Activated naive CD4-positive, alpha-beta T cell treated with anti-CD3 and anti-CD28 coated beads, Interleukin-2, amount 50 U/mL, for 24 hours (primary cell): ENCODE measurements around the gene GRAMD1C.

Experiments used
- H3K27ac Mint-ChIP-seq: one replicate; pipeline ENCODE4 v1.8.0; 2021; ENCODE audit warnings: mild to moderate bottlenecking, mixed read lengths
- H3K27me3 Mint-ChIP-seq: one replicate; pipeline ENCODE4 v1.8.0; 2021; ENCODE audit warnings: mixed read lengths
- H3K36me3 Mint-ChIP-seq: one replicate; pipeline ENCODE4 v1.8.0; 2021; ENCODE audit warnings: mixed read lengths
- H3K4me1 Mint-ChIP-seq: one replicate; pipeline ENCODE4 v1.8.0; 2021; ENCODE audit warnings: mixed read lengths
- H3K4me3 Mint-ChIP-seq: one replicate; pipeline ENCODE4 v1.8.0; 2021; ENCODE audit warnings: mild to moderate bottlenecking, mixed read lengths
- H3K9me3 Mint-ChIP-seq: one replicate; pipeline ENCODE4 v1.8.0; 2021; ENCODE audit warnings: mixed read lengths

The GRAMD1C gene

GRCh38 chr3:113966172-113966571 is 127.6 kb downstream of the GRAMD1C start:
- no peak overlapping the region for H3K4me3 Mint-ChIP-seq
- H3K9me3 Mint-ChIP-seq, result no peaks in the 10 kb centered on the region
- H3K27me3 Mint-ChIP-seq, result no peaks in the 10 kb centered on the region
- H3K4me1 Mint-ChIP-seq, result no peaks in the 10 kb centered on the region
- no peaks in the 10 kb centered on the region for H3K36me3 Mint-ChIP-seq
- H3K27ac Mint-ChIP-seq, result no peak overlapping the region

GRCh38 chr3:113968986-113969385 is 130.4 kb downstream of the GRAMD1C start:
- Mint-ChIP-seq H3K4me3 (no peak overlapping the region), H3K27ac (no peak overlapping the region), H3K4me1 (no peaks in the 10 kb centered on the region), H3K36me3 (peaks cover 19% of the 10 kb centered on the region), H3K9me3 (peaks cover 27% of the 10 kb centered on the region), H3K27me3 (no peaks in the 10 kb centered on the region)

GRCh38 chr3:113977822-113978221 is 139.2 kb downstream of the GRAMD1C start:
- peaks cover 18% of the 10 kb centered on the region for H3K9me3 Mint-ChIP-seq
- no peak overlapping the region for H3K4me3 Mint-ChIP-seq
- no peaks in the 10 kb centered on the region for H3K4me1 Mint-ChIP-seq
- peaks cover 41% of the 10 kb centered on the region for H3K36me3 Mint-ChIP-seq
- H3K27ac Mint-ChIP-seq, result no peak overlapping the region
- H3K27me3 Mint-ChIP-seq, result no peaks in the 10 kb centered on the region

GRCh38 chr3:113979916-113980315 is 141.3 kb downstream of the GRAMD1C start:
- peaks cover under 1% of the 10 kb centered on the region for H3K9me3 Mint-ChIP-seq
- peaks cover 34% of the 10 kb centered on the region for H3K36me3 Mint-ChIP-seq
- no peak overlapping the region for H3K4me3 Mint-ChIP-seq
- H3K27ac Mint-ChIP-seq, result no peak overlapping the region
- H3K4me1 Mint-ChIP-seq, result no peaks in the 10 kb centered on the region
- H3K27me3 Mint-ChIP-seq, result no peaks in the 10 kb centered on the region

- Mint-ChIP-seq H3K9me3 (no peaks in the 10 kb centered on the region), H3K4me3 (no peak overlapping the region), H3K27me3 (no peaks in the 10 kb centered on the region), H3K36me3 (peaks cover 31% of the 10 kb centered on the region), H3K4me1 (no peaks in the 10 kb centered on the region), H3K27ac (no peak overlapping the region)
These were observed 143.2 kb downstream of the GRAMD1C start for GRCh38 chr3:113981803-113982202.

GRCh38 chr3:113983544-113983943 is 145.0 kb downstream of the GRAMD1C start:
- H3K4me1 Mint-ChIP-seq, result no peaks in the 10 kb centered on the region
- no peak overlapping the region for H3K27ac Mint-ChIP-seq
- H3K4me3 Mint-ChIP-seq, result no peak overlapping the region
- peaks cover 29% of the 10 kb centered on the region for H3K36me3 Mint-ChIP-seq
- no peaks in the 10 kb centered on the region for H3K27me3 Mint-ChIP-seq
- H3K9me3 Mint-ChIP-seq, result no peaks in the 10 kb centered on the region

- no peaks in the 10 kb centered on the region for H3K4me1 Mint-ChIP-seq
- H3K27me3 Mint-ChIP-seq, result no peaks in the 10 kb centered on the region
- peaks cover 23% of the 10 kb centered on the region for H3K36me3 Mint-ChIP-seq
- H3K9me3 Mint-ChIP-seq, result no peaks in the 10 kb centered on the region
- H3K4me3 Mint-ChIP-seq, result no peak overlapping the region
- H3K27ac Mint-ChIP-seq, result no peak overlapping the region
These were observed 147.0 kb downstream of the GRAMD1C start for GRCh38 chr3:113985541-113985940.
